GM21526 (cell line): ENCODE measurements around the gene CWC15.
"Not testable (repeated sequence)": the region's sequence is repeated elsewhere in the genome, so short reads cannot be mapped to it uniquely, and the experiment has no call there.

ENCODE experiments used
- ATAC-seq: cut with Tn5 transposase; IDR thresholded peaks from one replicate; pipeline ENCODE4 v1.9.1; 2021; ENCODE audit warnings: moderate library complexity; ENCODE audit not compliant: unreplicated experiment, low FRiP score

Gene CWC15

GRCh38 chr11:94956963-94957362 lies 16.4 kb downstream of the CWC15 start:
- ATAC-seq = no peak

GRCh38 chr11:94954753-94955152 lies 18.6 kb downstream of the CWC15 start:
- ATAC-seq = no peak

GRCh38 chr11:94948070-94948617 lies 25.2 kb downstream of the CWC15 start:
- ATAC-seq = no peak

- no peak for ATAC-seq
These were observed 26.5 kb downstream of the CWC15 start for GRCh38 chr11:94946812-94947211.

GRCh38 chr11:94941131-94941530 lies 32.2 kb downstream of the CWC15 start:
- ATAC-seq = no peak

GRCh38 chr11:94939346-94939745 lies 34.0 kb downstream of the CWC15 start:
- no peak for ATAC-seq

- ATAC-seq = no peak
These were observed 35.0 kb downstream of the CWC15 start for GRCh38 chr11:94938095-94939055.

- no peak for ATAC-seq
These were observed 38.5 kb downstream of the CWC15 start for GRCh38 chr11:94934846-94935245.

- ATAC-seq = no peak
These were observed 39.0 kb downstream of the CWC15 start for GRCh38 chr11:94934362-94934761.

GRCh38 chr11:94933223-94934130 lies 39.9 kb downstream of the CWC15 start:
- no peak for ATAC-seq

GRCh38 chr11:94932503-94932902 lies 40.9 kb downstream of the CWC15 start:
- ATAC-seq = no peak

- ATAC-seq = not testable (repeated sequence)
These were observed 41.3 kb downstream of the CWC15 start for GRCh38 chr11:94932072-94932471.

- no peak for ATAC-seq
These were observed 45.0 kb downstream of the CWC15 start for GRCh38 chr11:94928117-94928990.

- ATAC-seq = no peak
These were observed 46.6 kb downstream of the CWC15 start for GRCh38 chr11:94926698-94927237.

GRCh38 chr11:94926271-94926625 lies 47.1 kb downstream of the CWC15 start:
- ATAC-seq = no peak

GRCh38 chr11:94925422-94926270 lies 47.7 kb downstream of the CWC15 start:
- ATAC-seq = no peak

- ATAC-seq = no peak
These were observed 48.7 kb downstream of the CWC15 start for GRCh38 chr11:94924612-94925011.

- ATAC-seq = no peak
These were observed 49.2 kb downstream of the CWC15 start for GRCh38 chr11:94924171-94924572.

GRCh38 chr11:94923004-94923334 lies 50.4 kb downstream of the CWC15 start:
- no peak for ATAC-seq
